ENCODE measurements around the gene PPARG.

- no peak for TF ChIP-seq FOXM1 (IDR thresholded peaks at IDR 0.05; ENCODE audit: borderline replicate concordance)
- no peak for TF ChIP-seq FOXK2 (IDR thresholded peaks at IDR 0.05)
- no peak for TF ChIP-seq TARDBP (IDR thresholded peaks at IDR 0.05)
- TF ChIP-seq SP1 (IDR thresholded peaks at IDR 0.05), result no peak
- no peak for TF ChIP-seq ZNF384 (IDR thresholded peaks at IDR 0.05)
- no peak for TF ChIP-seq SUZ12 (IDR thresholded peaks at IDR 0.05)
- TF ChIP-seq FOXA1 (IDR thresholded peaks at IDR 0.05), result no peak
- TF ChIP-seq L3MBTL2 (conservative IDR thresholded peaks at IDR 0.05), result no peak
- no peak for TF ChIP-seq LEF1 (IDR thresholded peaks at IDR 0.05; ENCODE audit: borderline replicate concordance)
- no peak for TF ChIP-seq BHLHE40 (IDR thresholded peaks at IDR 0.05; ENCODE audit: borderline replicate concordance)
- no peak for TF ChIP-seq HDGF (IDR thresholded peaks at IDR 0.05; ENCODE audit: borderline replicate concordance)
- no peak for TF ChIP-seq PKNOX1 (IDR thresholded peaks at IDR 0.05)
- no peak for TF ChIP-seq CTBP1 (IDR thresholded peaks at IDR 0.05; ENCODE audit: borderline replicate concordance)
These were observed 135.2 kb downstream of the PPARG start for GRCh38 chr3:12423918-12424630.

Measured in HEK293T (cell line).